Transverse colon (tissue), 4 donors: ENCODE results near the gene OPRPN.

Experiments
- EP300 ChIP-seq: sonication (generic); formaldehyde crosslinking; IDR thresholded peaks from one replicate; pipeline ENCODE4 v1.6.1; 2017; ENCODE audit warnings: antibody characterized with exemption, low read depth
- POLR2A ChIP-seq: fragments of 450-650 bp; IDR thresholded peaks from one replicate; pipeline ENCODE4 v1.6.1; 2016; ENCODE audit warnings: antibody characterized with exemption, mild to moderate bottlenecking, moderate library complexity
- POLR2AphosphoS5 ChIP-seq, 3 donors: sonication (generic); formaldehyde crosslinking; IDR thresholded peaks; one replicate each; pipeline ENCODE4 v1.6.1; 2016; ENCODE audit warnings: antibody characterized with exemption in 3 of 3
- TF ChIP-seq, protein P1 (sequence below), 5 experiments: fragments of 200-600 bp in 3 of 5; fragments of 450-650 bp in 2 of 5; sonication (generic) in 3 of 5; IDR thresholded peaks; 1 replicate in 2 of 5; 2 replicates in 3 of 5; pipeline ENCODE4 v1.5.1; 2016 to 2017; ENCODE audit warnings: antibody characterized with exemption in 5 of 5, inconsistent platforms in 3 of 5, mild to moderate bottlenecking in 2 of 5, moderate library complexity in 1 of 5

DNA sequence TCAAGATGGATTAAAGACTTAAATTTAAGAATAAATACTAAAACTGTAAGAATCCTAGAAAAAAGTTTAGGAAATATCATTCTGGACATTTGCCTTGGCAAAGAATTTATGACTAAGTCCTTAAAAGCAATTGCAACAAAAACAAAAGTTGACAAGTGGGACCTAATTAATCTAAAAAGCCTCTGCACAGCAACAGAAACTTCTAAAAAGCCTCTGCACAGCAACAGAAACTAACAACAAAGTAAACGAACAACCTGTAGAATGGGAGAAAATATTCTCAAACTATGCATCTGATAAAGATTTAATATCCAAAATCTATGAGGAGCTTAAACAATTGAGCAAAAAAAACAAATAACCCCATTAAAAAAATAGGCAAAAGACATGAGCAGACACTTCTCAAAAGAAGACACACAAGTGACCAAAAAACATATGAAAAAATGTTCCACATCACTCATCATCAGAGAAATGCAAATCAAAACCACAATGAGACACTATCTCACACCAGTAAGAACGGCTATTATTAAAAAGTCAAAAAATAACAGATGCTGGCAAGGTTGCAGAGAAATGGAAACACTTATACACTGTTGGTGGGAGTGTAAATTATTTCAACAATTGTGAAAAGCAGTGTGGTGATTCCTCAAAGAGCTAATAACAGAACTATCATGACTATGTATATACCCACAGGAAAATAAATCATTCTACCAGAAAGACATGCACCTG lies 5.5 kb upstream of the OPRPN start:
- no peak for TF ChIP-seq POLR2A
- TF ChIP-seq, protein P1, sequence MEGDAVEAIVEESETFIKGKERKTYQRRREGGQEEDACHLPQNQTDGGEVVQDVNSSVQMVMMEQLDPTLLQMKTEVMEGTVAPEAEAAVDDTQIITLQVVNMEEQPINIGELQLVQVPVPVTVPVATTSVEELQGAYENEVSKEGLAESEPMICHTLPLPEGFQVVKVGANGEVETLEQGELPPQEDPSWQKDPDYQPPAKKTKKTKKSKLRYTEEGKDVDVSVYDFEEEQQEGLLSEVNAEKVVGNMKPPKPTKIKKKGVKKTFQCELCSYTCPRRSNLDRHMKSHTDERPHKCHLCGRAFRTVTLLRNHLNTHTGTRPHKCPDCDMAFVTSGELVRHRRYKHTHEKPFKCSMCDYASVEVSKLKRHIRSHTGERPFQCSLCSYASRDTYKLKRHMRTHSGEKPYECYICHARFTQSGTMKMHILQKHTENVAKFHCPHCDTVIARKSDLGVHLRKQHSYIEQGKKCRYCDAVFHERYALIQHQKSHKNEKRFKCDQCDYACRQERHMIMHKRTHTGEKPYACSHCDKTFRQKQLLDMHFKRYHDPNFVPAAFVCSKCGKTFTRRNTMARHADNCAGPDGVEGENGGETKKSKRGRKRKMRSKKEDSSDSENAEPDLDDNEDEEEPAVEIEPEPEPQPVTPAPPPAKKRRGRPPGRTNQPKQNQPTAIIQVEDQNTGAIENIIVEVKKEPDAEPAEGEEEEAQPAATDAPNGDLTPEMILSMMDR (IDR thresholded peaks at IDR 0.05), result no peak
- TF ChIP-seq POLR2AphosphoS5 (IDR thresholded peaks at IDR 0.05), result no peak
- no peak for TF ChIP-seq EP300
